ENCODE results near the gene XXYLT1.
"Not testable (repeated sequence)": the region's sequence is repeated elsewhere in the genome, so short reads cannot be mapped to it uniquely, and the experiment has no call there.

Gene XXYLT1

GRCh38 chr3:195188426-195188927 lies 82.5 kb downstream of the XXYLT1 start:
- no peak for DNase-seq (ENCODE audit: low read depth)
- no peak overlapping the region for H3K4me3 ChIP-seq (ENCODE audit: low read depth, low read length)
- TF ChIP-seq CTCF (IDR thresholded peaks at IDR 0.05; ENCODE audit: low read depth, low read length, missing control alignments): peak; percentile 15

- no peak for TF ChIP-seq CTCF (IDR thresholded peaks at IDR 0.05; ENCODE audit: low read depth, low read length, missing control alignments)
- H3K4me3 ChIP-seq (ENCODE audit: low read depth, low read length): no peak overlapping the region
- DNase-seq (ENCODE audit: low read depth): no peak
Observed at GRCh38 chr3:195187609-195188425, 83.1 kb downstream of the XXYLT1 start.

- not testable (repeated sequence) for H3K4me3 ChIP-seq (ENCODE audit: low read depth, low read length); DNase-seq (ENCODE audit: low read depth)
Observed at GRCh38 chr3:195186710-195187047, 84.3 kb downstream of the XXYLT1 start.

- TF ChIP-seq CTCF (IDR thresholded peaks at IDR 0.05; ENCODE audit: low read depth, low read length, missing control alignments): no peak
- no peak overlapping the region for H3K4me3 ChIP-seq (ENCODE audit: low read depth, low read length)
- no peak for DNase-seq (ENCODE audit: low read depth)
Observed at GRCh38 chr3:195186041-195186709, 84.8 kb downstream of the XXYLT1 start.

- TF ChIP-seq CTCF (IDR thresholded peaks at IDR 0.05; ENCODE audit: low read depth, low read length, missing control alignments): no peak
- no peak for DNase-seq (ENCODE audit: low read depth)
- no peak overlapping the region for H3K4me3 ChIP-seq (ENCODE audit: low read depth, low read length)
Observed at GRCh38 chr3:195185583-195185982, 85.4 kb downstream of the XXYLT1 start.

GRCh38 chr3:195184716-195185421 lies 86.1 kb downstream of the XXYLT1 start:
- DNase-seq (ENCODE audit: low read depth): no peak
- TF ChIP-seq CTCF (IDR thresholded peaks at IDR 0.05; ENCODE audit: low read depth, low read length, missing control alignments): no peak

GRCh38 chr3:195183071-195183776 lies 87.7 kb downstream of the XXYLT1 start:
- no peak for TF ChIP-seq CTCF (IDR thresholded peaks at IDR 0.05; ENCODE audit: low read depth, low read length, missing control alignments)
- no peak for DNase-seq (ENCODE audit: low read depth)
- H3K4me3 ChIP-seq (ENCODE audit: low read depth, low read length): no peak overlapping the region

More at GRCh38 chr3:195184716-195185421, 86.1 kb downstream of the XXYLT1 start:
- no peak overlapping the region for H3K4me3 ChIP-seq (ENCODE audit: low read depth, low read length)
